ENCODE measurements around the gene MGAT4A.
"Not testable (repeated sequence)": the region's sequence is repeated elsewhere in the genome, so short reads cannot be mapped to it uniquely, and the experiment has no call there.

The MGAT4A gene

GRCh38 chr2:98752711-98753110 lies 21.8 kb upstream of the MGAT4A start:
- H3K4me1 ChIP-seq (ENCODE audit: control insufficient read depth, insufficient read depth, low read length); H3K36me3 ChIP-seq (ENCODE audit: control insufficient read depth, insufficient read depth, low read length); H3K4me3 ChIP-seq (ENCODE audit: low read length); H3K27me3 ChIP-seq (ENCODE audit: control insufficient read depth, insufficient read depth, low read length); H3K9ac ChIP-seq (ENCODE audit: low read length); H3K9me3 ChIP-seq (ENCODE audit: control insufficient read depth, low read length): not testable (repeated sequence)

GRCh38 chr2:98751748-98752147 lies 20.8 kb upstream of the MGAT4A start:
- H3K9ac ChIP-seq (ENCODE audit: low read length): no peak overlapping the region
- H3K4me1 ChIP-seq (ENCODE audit: control insufficient read depth, insufficient read depth, low read length): no peaks in the 10 kb centered on the region
- no peaks in the 10 kb centered on the region for H3K9me3 ChIP-seq (ENCODE audit: control insufficient read depth, low read length)
- H3K4me3 ChIP-seq (ENCODE audit: low read length): no peak overlapping the region
- no peaks in the 10 kb centered on the region for H3K27me3 ChIP-seq (ENCODE audit: control insufficient read depth, insufficient read depth, low read length)
- no peaks in the 10 kb centered on the region for H3K36me3 ChIP-seq (ENCODE audit: control insufficient read depth, insufficient read depth, low read length)

DNA sequence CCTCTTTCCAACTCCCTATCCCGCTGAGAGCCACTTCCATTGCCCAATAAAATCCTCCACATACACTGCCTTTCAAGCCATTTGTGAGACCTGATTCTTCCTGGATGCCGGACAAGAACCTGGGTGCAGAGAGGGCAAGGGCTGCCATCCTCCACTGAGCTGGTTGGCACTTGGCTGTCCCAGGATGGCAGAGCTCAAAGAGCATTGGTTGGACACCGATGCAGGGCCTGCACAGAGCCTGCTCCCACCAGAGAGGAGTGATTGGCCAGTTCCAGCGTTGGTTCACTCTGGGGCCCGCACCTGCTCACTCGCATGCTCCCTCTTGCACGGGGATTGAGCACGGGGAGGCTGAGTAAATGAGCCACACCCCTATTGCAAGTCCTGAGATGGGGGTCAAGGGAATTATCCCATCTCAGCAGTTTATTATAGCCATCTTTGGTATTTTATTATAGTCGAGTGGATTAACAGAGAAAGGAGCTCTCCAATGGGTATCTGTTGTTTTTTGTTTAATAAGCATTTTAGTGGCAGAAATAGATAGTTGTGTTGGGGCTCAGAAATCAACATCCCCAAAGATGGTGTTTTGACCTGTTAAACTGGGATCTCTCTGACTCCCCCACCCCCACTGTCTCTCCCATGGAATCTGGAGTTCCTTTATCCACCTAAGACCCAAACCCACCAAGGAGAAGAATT lies 19.8 kb upstream of the MGAT4A start:
- Histone ChIP-seq H3K27me3 (ENCODE audit: control insufficient read depth, insufficient read depth, low read length) (no peaks in the 10 kb centered on the region), H3K4me1 (ENCODE audit: control insufficient read depth, insufficient read depth, low read length) (no peaks in the 10 kb centered on the region), H3K9ac (ENCODE audit: low read length) (no peak overlapping the region), H3K4me3 (ENCODE audit: low read length) (no peak overlapping the region), H3K36me3 (ENCODE audit: control insufficient read depth, insufficient read depth, low read length) (no peaks in the 10 kb centered on the region), H3K9me3 (ENCODE audit: control insufficient read depth, low read length) (no peaks in the 10 kb centered on the region)

DNA sequence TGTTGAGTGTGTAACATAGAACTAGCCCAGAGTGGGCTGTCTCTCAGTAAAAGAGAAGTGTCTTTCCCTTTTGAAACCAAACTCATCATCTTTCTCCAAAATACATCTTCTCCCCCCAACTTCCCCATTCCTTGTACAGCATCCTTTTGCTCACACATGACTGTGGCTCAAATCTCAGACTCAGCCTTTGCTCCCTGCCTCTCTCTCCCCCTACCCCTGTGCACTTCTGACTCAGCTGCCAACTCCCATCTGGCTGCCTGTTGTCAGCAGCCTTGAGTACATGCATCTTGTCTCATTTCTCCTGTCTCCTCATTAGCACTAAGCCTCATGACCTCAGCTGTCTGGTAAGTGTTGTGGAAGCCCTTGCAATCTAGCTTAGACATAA lies 18.1 kb upstream of the MGAT4A start:
- H3K36me3 ChIP-seq (ENCODE audit: control insufficient read depth, insufficient read depth, low read length): no peaks in the 10 kb centered on the region
- H3K9ac ChIP-seq (ENCODE audit: low read length): no peak overlapping the region
- no peaks in the 10 kb centered on the region for H3K27me3 ChIP-seq (ENCODE audit: control insufficient read depth, insufficient read depth, low read length)
- no peaks in the 10 kb centered on the region for H3K9me3 ChIP-seq (ENCODE audit: control insufficient read depth, low read length)
- no peaks in the 10 kb centered on the region for H3K4me1 ChIP-seq (ENCODE audit: control insufficient read depth, insufficient read depth, low read length)
- H3K4me3 ChIP-seq (ENCODE audit: low read length): no peak overlapping the region

DNA sequence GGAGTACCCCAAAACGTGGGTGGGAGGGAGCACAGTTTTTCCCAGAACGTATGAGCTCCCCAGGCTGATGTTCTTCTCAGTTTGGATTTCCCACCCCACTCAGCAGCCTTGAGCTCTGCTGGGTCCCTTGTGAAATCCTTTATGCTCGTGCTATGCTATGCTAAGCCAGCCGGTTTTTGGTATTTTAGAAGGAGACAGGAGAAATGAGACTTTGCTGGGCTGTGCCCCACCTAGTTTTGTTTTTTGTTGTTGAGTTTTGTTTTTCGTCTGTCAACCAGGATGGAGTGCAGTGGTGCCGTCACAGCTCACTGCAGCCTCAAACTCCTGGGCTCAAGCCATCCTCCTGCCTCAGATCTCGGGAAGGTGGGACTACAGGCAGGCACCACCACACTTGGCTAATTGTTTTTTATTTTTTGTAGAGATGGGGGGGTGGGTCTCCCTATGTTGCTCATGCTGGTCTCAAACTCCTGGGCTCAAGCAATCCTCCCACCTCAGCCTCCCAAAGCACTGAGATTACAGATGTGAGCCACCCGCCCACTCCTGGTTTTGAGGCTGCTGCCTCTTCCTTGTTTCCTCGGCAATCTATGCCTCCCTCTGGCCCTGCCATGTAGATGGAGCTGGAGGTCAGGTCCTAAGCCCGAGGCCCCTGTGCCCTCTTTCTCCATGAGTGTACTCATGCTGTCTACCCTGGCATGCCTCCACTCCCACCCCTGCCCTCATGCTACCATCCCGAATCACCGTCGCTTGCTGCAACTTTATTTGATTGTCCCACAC lies 17.5 kb upstream of the MGAT4A start:
- Histone ChIP-seq H3K4me1 (ENCODE audit: control insufficient read depth, insufficient read depth, low read length) (no peaks in the 10 kb centered on the region), H3K4me3 (ENCODE audit: low read length) (no peak overlapping the region), H3K9ac (ENCODE audit: low read length) (no peak overlapping the region), H3K9me3 (ENCODE audit: control insufficient read depth, low read length) (no peaks in the 10 kb centered on the region), H3K36me3 (ENCODE audit: control insufficient read depth, insufficient read depth, low read length) (no peaks in the 10 kb centered on the region), H3K27me3 (ENCODE audit: control insufficient read depth, insufficient read depth, low read length) (no peaks in the 10 kb centered on the region)

DNA sequence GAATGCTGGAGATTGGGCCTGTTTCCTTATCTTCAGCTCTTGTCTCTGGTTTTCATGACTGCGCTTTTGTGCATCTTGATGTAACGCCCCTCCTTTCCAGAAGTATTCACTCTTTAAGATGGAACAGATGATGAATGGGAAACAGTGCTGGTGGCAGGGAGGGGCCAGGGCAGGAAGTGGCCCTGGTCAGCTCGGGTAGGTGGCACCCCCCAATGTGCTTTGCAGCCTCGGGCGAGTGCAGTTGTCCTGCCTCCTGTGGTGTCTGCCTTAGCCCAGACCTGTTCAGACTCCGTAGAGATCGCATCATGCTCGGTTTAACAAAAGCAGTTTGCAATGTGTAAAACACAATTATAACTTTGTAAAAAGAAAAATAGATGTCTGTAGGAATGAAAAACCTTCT lies 17.0 kb upstream of the MGAT4A start:
- Histone ChIP-seq H3K36me3 (ENCODE audit: control insufficient read depth, insufficient read depth, low read length) (no peaks in the 10 kb centered on the region), H3K27me3 (ENCODE audit: control insufficient read depth, insufficient read depth, low read length) (no peaks in the 10 kb centered on the region), H3K9ac (ENCODE audit: low read length) (no peak overlapping the region), H3K4me3 (ENCODE audit: low read length) (no peak overlapping the region), H3K4me1 (ENCODE audit: control insufficient read depth, insufficient read depth, low read length) (no peaks in the 10 kb centered on the region), H3K9me3 (ENCODE audit: control insufficient read depth, low read length) (no peaks in the 10 kb centered on the region)

DNA sequence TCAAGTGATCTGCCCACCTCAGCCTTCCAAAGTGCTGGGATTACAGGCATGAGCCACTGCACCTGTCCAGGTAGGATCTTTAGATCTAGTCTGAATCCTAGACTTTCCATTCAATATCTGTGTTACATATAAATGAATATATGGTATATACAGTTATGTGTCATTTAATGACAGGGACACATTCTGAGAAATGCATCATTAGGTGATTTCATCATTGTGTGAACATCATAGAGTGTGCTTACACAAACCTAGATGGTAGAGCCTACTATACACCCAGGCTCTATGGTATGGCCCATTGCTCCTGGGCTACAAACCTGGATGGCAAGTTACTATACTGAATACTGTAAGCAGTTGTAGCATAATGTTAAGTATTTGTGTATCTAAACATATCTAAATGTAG lies 15.5 kb upstream of the MGAT4A start:
- H3K9me3 ChIP-seq (ENCODE audit: control insufficient read depth, low read length): no peaks in the 10 kb centered on the region
- no peaks in the 10 kb centered on the region for H3K4me1 ChIP-seq (ENCODE audit: control insufficient read depth, insufficient read depth, low read length)
- no peak overlapping the region for H3K9ac ChIP-seq (ENCODE audit: low read length)
- no peaks in the 10 kb centered on the region for H3K27me3 ChIP-seq (ENCODE audit: control insufficient read depth, insufficient read depth, low read length)
- H3K4me3 ChIP-seq (ENCODE audit: low read length): no peak overlapping the region
- no peaks in the 10 kb centered on the region for H3K36me3 ChIP-seq (ENCODE audit: control insufficient read depth, insufficient read depth, low read length)

GRCh38 chr2:98744595-98744994 lies 13.7 kb upstream of the MGAT4A start:
- Histone ChIP-seq H3K36me3 (ENCODE audit: control insufficient read depth, insufficient read depth, low read length) (no peaks in the 10 kb centered on the region), H3K27me3 (ENCODE audit: control insufficient read depth, insufficient read depth, low read length) (no peaks in the 10 kb centered on the region), H3K4me3 (ENCODE audit: low read length) (no peak overlapping the region), H3K9me3 (ENCODE audit: control insufficient read depth, low read length) (no peaks in the 10 kb centered on the region), H3K4me1 (ENCODE audit: control insufficient read depth, insufficient read depth, low read length) (no peaks in the 10 kb centered on the region), H3K9ac (ENCODE audit: low read length) (no peak overlapping the region)

DNA sequence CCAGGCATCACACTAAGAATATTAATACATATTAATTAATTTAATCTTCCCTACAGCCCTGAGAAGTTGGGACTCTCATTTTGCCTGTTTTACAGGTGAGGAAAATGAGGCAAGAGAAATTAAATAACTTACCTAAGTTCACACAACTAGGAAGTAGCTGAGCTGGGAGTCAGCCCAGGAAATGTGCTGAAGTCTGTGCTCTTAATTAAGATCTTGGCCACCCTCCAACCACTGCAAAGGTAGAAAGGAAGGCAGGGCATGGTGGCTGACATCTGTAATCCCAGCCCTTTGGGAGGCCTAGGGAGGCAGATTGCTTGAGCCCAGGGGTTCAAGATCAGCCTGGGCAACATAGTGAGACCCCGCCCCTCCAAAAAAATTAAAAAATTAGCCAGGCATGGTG lies 12.9 kb upstream of the MGAT4A start:
- Histone ChIP-seq H3K36me3 (ENCODE audit: control insufficient read depth, insufficient read depth, low read length) (no peaks in the 10 kb centered on the region), H3K27me3 (ENCODE audit: control insufficient read depth, insufficient read depth, low read length) (no peaks in the 10 kb centered on the region), H3K9me3 (ENCODE audit: control insufficient read depth, low read length) (no peaks in the 10 kb centered on the region), H3K4me3 (ENCODE audit: low read length) (no peak overlapping the region), H3K9ac (ENCODE audit: low read length) (no peak overlapping the region), H3K4me1 (ENCODE audit: control insufficient read depth, insufficient read depth, low read length) (no peaks in the 10 kb centered on the region)

DNA sequence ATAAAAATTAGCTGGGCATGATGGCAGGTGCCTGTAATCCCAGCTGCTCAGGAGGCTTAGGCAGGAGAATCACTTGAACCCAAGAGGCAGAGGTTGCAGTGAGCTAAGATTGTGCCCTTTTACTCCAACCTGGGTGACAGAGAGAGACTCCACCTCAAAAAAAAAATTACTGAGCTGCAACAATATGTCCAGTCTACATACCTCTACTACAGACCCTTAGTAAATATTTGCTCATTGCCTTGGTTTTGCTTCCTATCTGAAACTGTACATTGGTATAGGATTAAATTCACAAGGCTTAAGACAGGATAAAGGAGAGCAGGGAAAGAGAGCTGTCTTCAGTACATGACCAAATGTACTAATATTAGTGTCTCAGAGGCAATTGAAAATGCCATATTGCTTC lies 8.1 kb upstream of the MGAT4A start:
- no peaks in the 10 kb centered on the region for H3K9me3 ChIP-seq (ENCODE audit: control insufficient read depth, low read length)
- no peaks in the 10 kb centered on the region for H3K4me1 ChIP-seq (ENCODE audit: control insufficient read depth, insufficient read depth, low read length)
- H3K4me3 ChIP-seq (ENCODE audit: low read length): no peak overlapping the region
- H3K9ac ChIP-seq (ENCODE audit: low read length): no peak overlapping the region
- no peaks in the 10 kb centered on the region for H3K36me3 ChIP-seq (ENCODE audit: control insufficient read depth, insufficient read depth, low read length)
- H3K27me3 ChIP-seq (ENCODE audit: control insufficient read depth, insufficient read depth, low read length): no peaks in the 10 kb centered on the region

DNA sequence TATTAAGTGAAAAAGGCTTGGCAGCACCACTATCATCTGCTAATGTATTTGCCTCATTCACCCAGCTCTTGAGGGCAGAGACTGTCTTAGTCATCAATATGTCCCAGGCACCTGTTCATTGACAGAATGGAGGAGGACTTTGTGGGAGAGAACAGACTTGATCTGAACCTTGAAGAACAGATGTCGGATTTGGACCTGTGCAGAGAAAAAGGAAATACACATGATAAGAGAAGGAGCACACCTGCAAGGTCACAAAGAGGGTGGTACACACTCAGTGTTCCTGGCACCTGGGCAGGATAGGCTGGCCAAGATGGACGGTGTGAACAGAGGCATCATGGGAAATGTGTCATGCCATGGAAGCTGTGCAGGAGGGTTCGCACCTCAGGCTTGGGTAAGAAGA lies 7.4 kb upstream of the MGAT4A start:
- Histone ChIP-seq H3K27me3 (ENCODE audit: control insufficient read depth, insufficient read depth, low read length) (no peaks in the 10 kb centered on the region), H3K36me3 (ENCODE audit: control insufficient read depth, insufficient read depth, low read length) (no peaks in the 10 kb centered on the region), H3K9me3 (ENCODE audit: control insufficient read depth, low read length) (no peaks in the 10 kb centered on the region), H3K4me3 (ENCODE audit: low read length) (no peak overlapping the region), H3K9ac (ENCODE audit: low read length) (no peak overlapping the region), H3K4me1 (ENCODE audit: control insufficient read depth, insufficient read depth, low read length) (no peaks in the 10 kb centered on the region)

DNA sequence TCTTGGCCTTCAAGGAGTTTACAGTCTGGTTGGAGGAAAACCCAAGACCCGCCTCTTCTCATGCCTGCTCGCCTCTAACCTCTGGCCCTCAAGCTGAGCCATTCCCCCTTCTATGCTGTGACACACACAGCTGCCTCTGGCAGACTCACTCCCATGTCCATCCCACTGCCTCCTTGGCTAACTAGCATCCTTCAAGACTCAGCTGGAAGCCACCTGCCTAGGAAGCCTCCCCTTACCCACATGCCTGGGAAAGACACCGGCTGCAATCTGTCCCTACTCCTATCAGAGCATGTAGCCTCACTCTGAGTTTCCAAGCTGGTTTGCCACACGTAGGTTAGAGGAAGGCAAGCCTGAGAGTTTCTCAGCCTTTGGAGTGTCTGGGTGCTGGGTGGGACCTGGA lies 6.9 kb upstream of the MGAT4A start:
- no peak overlapping the region for H3K4me3 ChIP-seq (ENCODE audit: low read length)

More for the DNA sequence above, 6.9 kb upstream of the MGAT4A start:
- H3K4me1 ChIP-seq (ENCODE audit: control insufficient read depth, insufficient read depth, low read length): no peaks in the 10 kb centered on the region
- H3K27me3 ChIP-seq (ENCODE audit: control insufficient read depth, insufficient read depth, low read length): no peaks in the 10 kb centered on the region
- H3K36me3 ChIP-seq (ENCODE audit: control insufficient read depth, insufficient read depth, low read length): no peaks in the 10 kb centered on the region
- H3K9me3 ChIP-seq (ENCODE audit: control insufficient read depth, low read length): no peaks in the 10 kb centered on the region
- no peak overlapping the region for H3K9ac ChIP-seq (ENCODE audit: low read length)
